A549 (cell line): ENCODE measurements around the gene AKR1A1. TPM values are rescaled to one million over a fixed set of nuclear protein-coding genes. Genes with fewer than 3 reads are reported as not detected.

ENCODE experiments used
- ATAC-seq, 2 experiments: fragments of 200-7000 bp in 1 of 2; fragments of >200 bp in 1 of 2; cut with Nextera tagmentation in 1 of 2; cut with Tn5 transposase in 1 of 2; 3 replicates each; pipeline versions ENCODE4 v1.8.0 to v1.9.1; 2018 to 2020; ENCODE audit warnings: mild to moderate bottlenecking in 1 of 2, moderate library complexity in 1 of 2
- CTCF ChIA-PET: fragments of 300-600 bp; sonication (Branson Sonifier 250); formaldehyde crosslinking; extraction: SDS; loops from one replicate; lab custom pipeline; 2021; ENCODE audit warnings: antibody characterized with exemption, inconsistent platforms; lab: Yijun Ruan, JAX
- POLR2A ChIA-PET: fragments of 350-600 bp; formaldehyde crosslinking; extraction: SDS; loops from one replicate; lab custom pipeline; 2021; ENCODE audit warnings: antibody characterized with exemption, inconsistent platforms; lab: Yijun Ruan, JAX
- DNase-seq, 2 experiments: peaks; one replicate each; pipeline versions ENCODE4 v3.0.0 to v3.0.0-alpha.2; 2011 to 2016; ENCODE audit warnings: low read depth in 1 of 2, low spot score in 1 of 2
- FAIRE-seq: peaks from 2 replicates; lab custom pipeline; 2011; peaks lifted over from hg19 to GRCh38; lab: Jason Lieb, UNC
- H3K27ac ChIP-seq, 2 experiments: fragments of >200 bp; sonication (Bioruptor Twin); formaldehyde crosslinking; 3 replicates each; pipeline ENCODE4 v1.5.1; 2016 to 2017
- H3K4me1 ChIP-seq: fragments of >200 bp; sonication (Bioruptor Twin); formaldehyde crosslinking; 3 replicates; pipeline ENCODE4 v1.6.1; 2016
- H3K4me2 ChIP-seq: fragments of >200 bp; sonication (Bioruptor Twin); formaldehyde crosslinking; 3 replicates; pipeline ENCODE4 v1.6.1; 2016
- H3K4me3 ChIP-seq: fragments of >200 bp; sonication (Bioruptor Twin); formaldehyde crosslinking; 3 replicates; pipeline ENCODE4 v1.5.1; 2016
- H3K9me3 ChIP-seq: fragments of >200 bp; sonication (Bioruptor Twin); formaldehyde crosslinking; 3 replicates; pipeline ENCODE4 v1.6.1; 2016
- BHLHE40 ChIP-seq: IDR thresholded peaks from 2 replicates; pipeline ENCODE4 v1.6.1; 2012; ENCODE audit warnings: low read depth, low read length, inconsistent platforms
- CBX8 ChIP-seq: fragments of 200-600 bp; sonication (generic); IDR thresholded peaks from 2 replicates; pipeline ENCODE4 v1.6.1; 2016
- CHD4 ChIP-seq: fragments of 200-600 bp; sonication (generic); IDR thresholded peaks from 2 replicates; pipeline ENCODE4 v1.6.1; 2016; ENCODE audit warnings: antibody characterized with exemption, mild to moderate bottlenecking, borderline replicate concordance
- EHF ChIP-seq: fragments of 250-450 bp; sonication (Bioruptor Pico); IDR thresholded peaks from 2 replicates; pipeline ENCODE4 v1.5.0; 2020; ENCODE audit warnings: mild to moderate bottlenecking
- ESRRA ChIP-seq: fragments of 150-350 bp; IDR thresholded peaks from 2 replicates; pipeline ENCODE4 v1.6.1; 2014; ENCODE audit warnings: mild to moderate bottlenecking, low read length, borderline replicate concordance
- FOXS1 ChIP-seq: fragments of 250-450 bp; sonication (Bioruptor Pico); IDR thresholded peaks from 2 replicates; pipeline ENCODE4 v1.5.0; 2020; ENCODE audit warnings: mild to moderate bottlenecking, moderate library complexity
- HEYL ChIP-seq: fragments of 250-450 bp; sonication (Bioruptor Pico); IDR thresholded peaks from 2 replicates; pipeline ENCODE4 v1.8.0; 2021; ENCODE audit warnings: mild to moderate bottlenecking, moderate library complexity
- HOXA7 ChIP-seq: fragments of 250-450 bp; sonication (Bioruptor Pico); IDR thresholded peaks from 2 replicates; pipeline ENCODE4 v1.5.0; 2020; ENCODE audit warnings: mild to moderate bottlenecking, moderate library complexity
- JUN ChIP-seq, 2 experiments: fragments of >200 bp; sonication (Bioruptor Twin); formaldehyde crosslinking; IDR thresholded peaks; 2 replicates in 1 of 2; 3 replicates in 1 of 2; pipeline ENCODE4 v1.6.1; 2016 to 2017
- PHF8 ChIP-seq: fragments of 200-600 bp; sonication (generic); IDR thresholded peaks from 2 replicates; pipeline ENCODE4 v1.6.1; 2016; ENCODE audit warnings: low read depth, mild to moderate bottlenecking, antibody characterized with exemption, moderate library complexity, borderline replicate concordance
- POLR2AphosphoS2 ChIP-seq: conservative IDR thresholded peaks from 2 replicates; pipeline ENCODE4 v1.6.1; 2012; ENCODE audit warnings: low read length, improper control_type of control experiment, inconsistent platforms
- RAD21 ChIP-seq, 2 experiments: fragments of >200 bp in 1 of 2; sonication (Bioruptor Twin) in 1 of 2; formaldehyde crosslinking in 1 of 2; IDR thresholded peaks in 1 of 2; conservative IDR thresholded peaks in 1 of 2; 2 replicates in 1 of 2; 3 replicates in 1 of 2; pipeline ENCODE4 v1.6.1; 2012 to 2018; ENCODE audit warnings: inconsistent platforms in 1 of 2
- RARB ChIP-seq: fragments of 250-450 bp; sonication (Bioruptor Pico); IDR thresholded peaks from 2 replicates; pipeline ENCODE4 v1.8.0; 2021; ENCODE audit warnings: mild to moderate bottlenecking, moderate library complexity
- RFX5 ChIP-seq: fragments of 450-650 bp; IDR thresholded peaks from 2 replicates; pipeline ENCODE4 v1.7.1; 2014; ENCODE audit warnings: antibody characterized with exemption, mild to moderate bottlenecking, moderate library complexity
- SREBF2 ChIP-seq: fragments of 450-650 bp; IDR thresholded peaks from 2 replicates; pipeline ENCODE4 v1.6.1; 2014; ENCODE audit warnings: mild to moderate bottlenecking, moderate library complexity
- ZNF302 ChIP-seq: fragments of 250-450 bp; sonication (Bioruptor Pico); IDR thresholded peaks from 2 replicates; pipeline ENCODE4 v1.9.0; 2021; ENCODE audit warnings: inconsistent platforms, mild to moderate bottlenecking, moderate library complexity
- ZSCAN20 ChIP-seq: fragments of 250-450 bp; sonication (Bioruptor Pico); IDR thresholded peaks from 2 replicates; pipeline ENCODE4 v1.8.0; 2022; ENCODE audit warnings: mild to moderate bottlenecking, moderate library complexity
- WGBS: methylation state at CpG from one replicate; pipeline ENCODE4 v1.1.6; 2017; ENCODE audit errors: missing lambda C conversion rate; 5-methylcytosine and 5-hydroxymethylcytosine counted together
- polyA plus RNA-seq, 4 experiments: library from polyadenylated mRNA; depleted of rRNA in 3 of 4; stranded (reverse); fragments of >200 nt; fragmentation: RNase III in 1 of 4; extraction: RNeasy Plus Mini Kit Qiagen cat#74134 plus additional on column Dnase treatment in 1 of 4; gene quantifications; 2 replicates in 3 of 4; 3 replicates in 1 of 4; pipeline ENCODE4 v1.2.3, GENCODE V29; 2011 to 2017
- TF ChIP-seq, protein P1 (sequence below): IDR thresholded peaks from 2 replicates; pipeline ENCODE4 v1.6.1; 2012
- TF ChIP-seq, protein P2 (sequence below): fragments of 250-450 bp; sonication (Bioruptor Pico); IDR thresholded peaks from 2 replicates; pipeline ENCODE4 v1.5.0; 2021; ENCODE audit warnings: mild to moderate bottlenecking, moderate library complexity, borderline replicate concordance
- TF ChIP-seq, protein P3 (sequence below): fragments of 250-450 bp; sonication (Bioruptor Pico); IDR thresholded peaks from 2 replicates; pipeline ENCODE4 v1.5.0; 2020; ENCODE audit warnings: low read depth, mild to moderate bottlenecking, moderate library complexity

AKR1A1 gene
- polyA plus RNA-seq, 2 of the 4 experiments (the other 2 are of a cell fraction) = 89.0 to 110 TPM

DNA sequence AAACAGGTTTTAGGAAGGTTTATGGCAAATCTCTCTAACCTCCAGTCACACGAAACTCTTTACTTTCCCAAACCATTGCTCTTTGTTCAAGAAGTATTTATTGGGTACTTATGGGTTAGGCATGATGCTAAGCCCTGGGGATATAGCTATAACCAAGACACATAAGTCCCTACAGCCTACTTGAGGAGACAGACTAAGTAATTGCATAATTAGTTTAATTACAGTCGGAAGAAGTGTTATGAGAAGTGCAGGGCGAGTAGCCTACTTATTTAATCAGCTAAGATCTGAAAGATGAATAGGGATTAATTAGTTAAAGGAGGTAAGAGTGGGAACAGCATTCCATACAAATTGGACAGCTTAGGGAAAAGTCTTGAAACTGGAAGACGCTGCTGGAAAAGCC lies 20.0 kb downstream of the AKR1A1 start:
- Histone ChIP-seq H3K9me3 (no peaks in the 10 kb centered on the region), H3K4me1 (no peaks in the 10 kb centered on the region), H3K4me3 (no peak overlapping the region), H3K27ac (no peak overlapping the region)
- ATAC-seq = no peak
- DNase-seq = no peak
- no peak for FAIRE-seq
- POLR2A ChIA-PET = interaction anchor here (0.5 to 5.4 kb wide), 2 partner anchors 11 to 49 kb away, joined by 5 to 29 read pairs; partner anchors contain the start of gene PRDX1
- CTCF ChIA-PET = interaction anchor here (0.6 to 10.1 kb wide), 22 partner anchors 9 to 653 kb away, joined by 3 to 88 read pairs (median 10); partner anchors contain the start of genes AKR1A1, CCDC163, MMACHC and PRDX1
- TF ChIP-seq RFX5 (no peak), POLR2AphosphoS2 (no peak), RAD21 (conservative IDR thresholded peaks at IDR 0.05 in 1 of 2, IDR thresholded peaks at IDR 0.05 in 1 of 2) (no peak), SREBF2 (no peak)
- TF ChIP-seq, all 56 proteins: peak for 0
- 70% methylated on average over 4 of the region's 4 CpGs for WGBS
- no peak overlapping the region for H3K4me2 ChIP-seq

DNA sequence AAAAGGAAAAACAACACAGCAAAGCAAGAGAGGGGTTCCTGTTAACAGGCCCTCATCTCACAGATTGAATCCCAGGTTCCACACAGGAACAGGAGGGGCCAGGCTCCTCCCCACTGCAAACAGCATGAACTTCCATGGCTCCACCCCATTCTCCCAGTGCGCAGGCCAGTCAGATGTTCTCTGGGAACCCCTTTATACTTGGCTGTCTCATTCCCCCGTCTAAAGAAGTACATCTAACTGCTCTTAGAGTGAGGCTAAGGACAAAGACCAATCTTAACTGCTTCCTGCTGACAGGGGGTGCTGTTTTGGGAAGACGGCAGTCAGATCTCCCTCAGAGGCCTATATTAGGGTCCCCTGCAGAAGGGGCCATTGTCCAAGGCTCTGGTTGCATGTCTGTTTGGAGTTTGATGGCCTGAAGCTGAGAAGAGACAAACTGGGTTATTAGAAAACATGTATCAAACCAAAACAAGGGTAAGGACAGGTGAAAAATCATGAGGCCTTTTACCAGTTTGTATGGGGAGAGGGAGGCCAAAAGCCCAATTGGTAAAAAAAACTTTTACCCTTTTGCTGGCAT lies 22.7 kb downstream of the AKR1A1 start:
- POLR2A ChIA-PET = no interaction called here
- TF ChIP-seq HEYL (CRISPR knock-in tag) (no peak), JUN (IDR thresholded peaks at IDR 0.05) (no peak), CHD4 (no peak), PHF8 (no peak), RARB (CRISPR knock-in tag) (no peak), FOXS1 (CRISPR knock-in tag) (no peak), ZNF302 (CRISPR knock-in tag) (no peak), RFX5 (no peak), EHF (CRISPR knock-in tag) (no peak), ESRRA (no peak), ZSCAN20 (CRISPR knock-in tag) (no peak), HOXA7 (CRISPR knock-in tag) (no peak), CBX8 (no peak), SREBF2 (no peak), BHLHE40 (no peak)
- TF ChIP-seq, protein P1, sequence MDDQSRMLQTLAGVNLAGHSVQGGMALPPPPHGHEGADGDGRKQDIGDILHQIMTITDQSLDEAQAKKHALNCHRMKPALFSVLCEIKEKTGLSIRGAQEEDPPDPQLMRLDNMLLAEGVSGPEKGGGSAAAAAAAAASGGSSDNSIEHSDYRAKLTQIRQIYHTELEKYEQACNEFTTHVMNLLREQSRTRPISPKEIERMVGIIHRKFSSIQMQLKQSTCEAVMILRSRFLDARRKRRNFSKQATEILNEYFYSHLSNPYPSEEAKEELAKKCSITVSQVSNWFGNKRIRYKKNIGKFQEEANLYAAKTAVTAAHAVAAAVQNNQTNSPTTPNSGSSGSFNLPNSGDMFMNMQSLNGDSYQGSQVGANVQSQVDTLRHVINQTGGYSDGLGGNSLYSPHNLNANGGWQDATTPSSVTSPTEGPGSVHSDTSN = no peak
- TF ChIP-seq, protein P2, sequence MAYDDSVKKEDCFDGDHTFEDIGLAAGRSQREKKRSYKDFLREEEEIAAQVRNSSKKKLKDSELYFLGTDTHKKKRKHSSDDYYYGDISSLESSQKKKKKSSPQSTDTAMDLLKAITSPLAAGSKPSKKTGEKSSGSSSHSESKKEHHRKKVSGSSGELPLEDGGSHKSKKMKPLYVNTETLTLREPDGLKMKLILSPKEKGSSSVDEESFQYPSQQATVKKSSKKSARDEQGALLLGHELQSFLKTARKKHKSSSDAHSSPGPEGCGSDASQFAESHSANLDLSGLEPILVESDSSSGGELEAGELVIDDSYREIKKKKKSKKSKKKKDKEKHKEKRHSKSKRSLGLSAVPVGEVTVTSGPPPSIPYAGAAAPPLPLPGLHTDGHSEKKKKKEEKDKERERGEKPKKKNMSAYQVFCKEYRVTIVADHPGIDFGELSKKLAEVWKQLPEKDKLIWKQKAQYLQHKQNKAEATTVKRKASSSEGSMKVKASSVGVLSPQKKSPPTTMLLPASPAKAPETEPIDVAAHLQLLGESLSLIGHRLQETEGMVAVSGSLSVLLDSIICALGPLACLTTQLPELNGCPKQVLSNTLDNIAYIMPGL (CRISPR knock-in tag) = no peak
- TF ChIP-seq, protein P3, sequence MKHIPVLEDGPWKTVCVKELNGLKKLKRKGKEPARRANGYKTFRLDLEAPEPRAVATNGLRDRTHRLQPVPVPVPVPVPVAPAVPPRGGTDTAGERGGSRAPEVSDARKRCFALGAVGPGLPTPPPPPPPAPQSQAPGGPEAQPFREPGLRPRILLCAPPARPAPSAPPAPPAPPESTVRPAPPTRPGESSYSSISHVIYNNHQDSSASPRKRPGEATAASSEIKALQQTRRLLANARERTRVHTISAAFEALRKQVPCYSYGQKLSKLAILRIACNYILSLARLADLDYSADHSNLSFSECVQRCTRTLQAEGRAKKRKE (CRISPR knock-in tag) = no peak

More for the DNA sequence above, 22.7 kb downstream of the AKR1A1 start:
- Histone ChIP-seq H3K4me2 (no peak overlapping the region), H3K9me3 (no peaks in the 10 kb centered on the region), H3K4me1 (no peaks in the 10 kb centered on the region), H3K27ac (no peak overlapping the region), H3K4me3 (no peak overlapping the region)
- 94% methylated on average over 2 of the region's 3 CpGs for WGBS
- ATAC-seq (no peak), FAIRE-seq (no peak), DNase-seq (no peak)
- CTCF ChIA-PET = interaction anchor here (1.2 to 10.1 kb wide), 2 partner anchors 63 to 80 kb away, joined by 4 to 88 read pairs; no protein-coding TSS in a partner anchor
